GM19099 (cell line): Measurements from ENCODE around the gene IL13.

Experiments
- POLR2A ChIP-seq: IDR thresholded peaks from 3 replicates; pipeline ENCODE4 v1.6.1; 2011; ENCODE audit warnings: low read depth; ENCODE audit not compliant: insufficient read length; ENCODE audit errors: extremely low read depth

IL13 gene

DNA sequence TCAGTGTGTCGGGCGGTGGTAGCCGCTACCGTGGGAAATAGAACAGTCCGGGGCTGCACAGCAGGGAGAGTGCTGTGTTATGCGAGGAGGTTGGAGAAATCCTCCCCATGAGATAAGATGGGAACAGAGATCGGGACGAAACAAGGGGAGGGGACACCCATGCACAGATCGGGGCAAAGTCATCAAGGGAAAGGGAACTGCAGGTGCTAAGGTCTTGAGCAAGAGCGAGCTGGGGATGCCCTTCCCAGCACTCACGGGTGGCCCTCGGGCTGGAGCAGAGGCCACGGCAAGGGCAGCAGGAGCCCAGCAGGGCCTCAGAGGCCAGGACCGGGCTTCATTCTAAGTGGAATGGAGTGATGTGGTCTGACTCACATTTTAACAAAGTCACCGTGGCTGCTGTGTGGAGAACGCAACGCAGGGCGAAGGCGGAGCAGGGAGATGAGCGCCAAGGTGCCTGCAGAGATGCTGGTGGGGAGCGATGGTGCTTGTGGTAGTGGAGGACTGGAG lies 7.7 kb downstream of the IL13 start:
- no peak for TF ChIP-seq POLR2A

DNA sequence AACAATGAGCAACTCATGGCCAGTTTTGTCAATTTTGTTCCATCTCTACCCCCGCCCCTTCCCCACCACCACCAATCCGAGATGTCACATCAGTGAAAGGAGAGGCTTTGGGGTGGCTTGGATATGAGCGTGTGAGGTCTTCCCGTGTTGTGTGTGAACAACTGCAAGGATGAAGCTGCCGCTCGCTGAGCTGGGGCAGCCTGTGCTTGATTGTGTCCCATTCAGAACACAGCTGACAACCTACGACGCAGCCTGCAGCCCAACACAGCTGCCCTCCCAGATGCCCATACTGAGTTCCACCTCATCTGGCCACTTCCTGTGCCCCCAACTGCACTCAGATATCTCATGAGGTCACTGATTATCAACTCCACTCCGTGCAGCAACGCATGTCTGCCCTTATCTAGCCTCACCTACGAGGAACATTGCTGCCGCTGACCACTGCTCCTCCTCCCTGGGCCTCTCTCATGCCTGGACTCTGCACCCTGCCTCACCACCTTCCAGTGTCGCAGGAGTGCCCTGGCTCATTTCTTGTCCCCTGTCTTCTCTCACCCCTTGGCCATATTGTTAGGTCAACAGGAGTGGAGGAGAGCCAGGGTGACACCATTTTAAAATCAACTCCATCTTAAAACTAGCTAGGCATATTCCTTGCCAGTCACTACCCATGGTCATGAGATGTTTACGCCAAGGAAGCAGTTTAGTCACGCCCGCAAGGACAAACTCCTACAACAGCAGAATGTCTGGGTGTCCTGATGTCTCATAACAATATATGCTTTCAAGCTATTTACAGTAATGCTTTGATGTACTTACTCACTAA lies 8.5 kb downstream of the IL13 start:
- TF ChIP-seq POLR2A = no peak

DNA sequence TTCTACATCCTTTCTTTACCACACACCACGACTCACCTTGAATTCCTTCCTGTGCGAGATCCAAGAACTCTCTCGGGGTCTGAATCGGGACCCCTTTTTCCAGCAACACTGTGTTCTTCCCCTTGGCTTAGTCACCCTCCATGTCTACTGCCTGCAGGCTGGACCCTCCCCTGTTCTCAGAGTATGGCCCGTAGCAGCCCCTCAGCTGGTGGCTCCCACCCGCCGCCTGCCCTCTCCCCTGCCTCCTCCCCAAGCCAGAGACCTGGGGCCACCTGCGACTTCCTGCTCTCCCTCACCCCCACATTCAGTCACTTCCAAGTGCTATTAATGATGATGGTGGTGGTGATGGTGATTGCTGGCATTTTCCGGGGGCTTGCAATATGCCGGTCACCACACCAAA lies 9.3 kb downstream of the IL13 start:
- no peak for TF ChIP-seq POLR2A

DNA sequence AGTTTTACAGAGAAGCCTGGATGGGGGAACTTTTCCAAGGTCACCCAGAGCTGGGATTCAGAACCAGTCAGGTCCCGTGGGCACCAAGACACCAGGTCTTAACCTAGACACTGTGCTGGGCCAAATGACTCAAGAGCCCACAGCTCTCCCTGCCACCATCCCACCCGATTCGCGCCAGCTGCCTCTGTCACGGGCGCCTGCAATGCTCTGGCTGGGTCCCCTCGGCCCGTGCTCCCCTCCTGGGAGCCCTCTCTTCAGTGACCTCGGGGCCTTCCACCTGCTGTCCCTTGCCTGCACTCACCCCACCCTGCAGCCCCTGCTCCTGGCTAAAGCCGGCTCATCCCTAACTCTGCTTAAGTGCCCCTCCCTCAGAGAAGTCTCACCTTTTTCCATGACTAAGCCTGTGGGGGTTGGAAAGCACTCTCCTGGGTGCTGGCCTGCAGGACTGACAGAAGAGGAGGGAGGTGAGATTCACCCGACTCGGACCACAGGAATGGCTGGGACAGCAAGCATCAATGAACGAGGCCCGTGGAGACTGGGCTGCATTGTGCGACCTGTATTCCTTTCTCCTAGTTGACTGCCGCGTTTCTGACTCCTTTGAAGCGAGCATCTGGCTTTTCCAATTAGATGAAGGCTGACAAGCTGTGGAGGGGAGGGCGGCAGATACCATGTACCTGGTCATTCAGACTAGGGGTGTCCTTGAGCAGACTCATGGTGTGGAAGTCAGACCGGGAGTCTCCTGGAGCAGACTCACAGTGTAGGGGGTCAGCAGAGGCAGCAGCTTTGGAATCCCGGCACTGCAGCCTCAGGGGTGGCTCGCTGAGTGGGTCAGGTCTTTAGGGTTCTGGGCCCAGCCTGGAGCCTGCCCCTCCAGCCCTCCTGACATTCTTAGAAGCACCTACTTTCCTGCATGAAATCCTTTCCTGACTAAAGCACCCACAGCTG lies 10.1 kb downstream of the IL13 start:
- no peak for TF ChIP-seq POLR2A

DNA sequence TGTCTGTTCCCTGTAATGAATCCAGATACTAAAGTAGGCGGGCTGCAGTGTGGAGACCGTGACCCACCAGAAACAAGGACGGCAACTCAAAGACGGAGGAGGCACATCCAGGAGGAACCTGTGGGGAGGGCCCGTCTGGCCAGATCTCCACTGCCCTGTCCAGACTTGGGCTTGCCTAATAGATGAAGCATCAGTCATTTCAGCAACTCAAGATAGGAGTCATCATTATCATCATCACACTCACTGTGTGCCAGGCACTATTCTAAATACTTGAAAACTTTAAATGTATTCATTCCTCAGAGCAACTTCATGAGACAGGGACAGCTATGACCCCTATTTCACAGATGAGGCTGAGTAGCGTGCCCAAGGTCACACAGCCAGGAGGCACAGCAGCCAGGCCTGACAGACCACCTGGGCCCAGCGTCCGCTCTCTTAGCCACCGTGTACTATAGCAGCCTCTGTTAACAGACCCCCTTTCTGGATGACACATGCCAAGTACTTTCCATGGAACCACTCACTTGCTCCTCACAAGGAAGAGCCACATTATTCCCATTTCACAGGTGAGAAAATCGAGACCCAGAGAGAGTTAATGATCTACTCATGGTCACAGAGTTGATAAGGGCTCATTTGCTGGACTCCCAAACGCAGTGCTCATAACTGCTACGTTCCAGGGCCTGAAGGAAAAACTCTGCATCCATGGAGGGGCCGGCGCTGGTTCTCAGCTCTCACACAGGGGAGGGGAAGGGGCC lies 10.9 kb downstream of the IL13 start:
- no peak for TF ChIP-seq POLR2A

DNA sequence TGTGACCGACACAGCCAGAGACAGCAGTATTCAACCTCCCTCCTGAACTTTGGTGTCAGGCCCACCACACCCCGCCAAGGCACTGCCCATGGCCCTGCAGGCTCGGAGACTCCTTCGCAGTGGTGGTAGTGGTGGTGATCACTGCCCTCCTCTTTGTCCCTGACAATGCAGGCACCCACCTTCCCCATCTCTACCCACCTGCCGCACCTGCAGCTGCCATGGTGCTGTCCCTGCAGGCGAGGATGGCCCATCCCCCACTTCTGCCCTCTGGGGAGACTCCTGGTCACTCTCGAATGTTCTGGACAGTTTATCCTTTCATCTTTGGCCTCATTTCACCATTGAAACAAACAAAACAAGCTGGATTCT lies 11.5 kb downstream of the IL13 start:
- no peak for TF ChIP-seq POLR2A

DNA sequence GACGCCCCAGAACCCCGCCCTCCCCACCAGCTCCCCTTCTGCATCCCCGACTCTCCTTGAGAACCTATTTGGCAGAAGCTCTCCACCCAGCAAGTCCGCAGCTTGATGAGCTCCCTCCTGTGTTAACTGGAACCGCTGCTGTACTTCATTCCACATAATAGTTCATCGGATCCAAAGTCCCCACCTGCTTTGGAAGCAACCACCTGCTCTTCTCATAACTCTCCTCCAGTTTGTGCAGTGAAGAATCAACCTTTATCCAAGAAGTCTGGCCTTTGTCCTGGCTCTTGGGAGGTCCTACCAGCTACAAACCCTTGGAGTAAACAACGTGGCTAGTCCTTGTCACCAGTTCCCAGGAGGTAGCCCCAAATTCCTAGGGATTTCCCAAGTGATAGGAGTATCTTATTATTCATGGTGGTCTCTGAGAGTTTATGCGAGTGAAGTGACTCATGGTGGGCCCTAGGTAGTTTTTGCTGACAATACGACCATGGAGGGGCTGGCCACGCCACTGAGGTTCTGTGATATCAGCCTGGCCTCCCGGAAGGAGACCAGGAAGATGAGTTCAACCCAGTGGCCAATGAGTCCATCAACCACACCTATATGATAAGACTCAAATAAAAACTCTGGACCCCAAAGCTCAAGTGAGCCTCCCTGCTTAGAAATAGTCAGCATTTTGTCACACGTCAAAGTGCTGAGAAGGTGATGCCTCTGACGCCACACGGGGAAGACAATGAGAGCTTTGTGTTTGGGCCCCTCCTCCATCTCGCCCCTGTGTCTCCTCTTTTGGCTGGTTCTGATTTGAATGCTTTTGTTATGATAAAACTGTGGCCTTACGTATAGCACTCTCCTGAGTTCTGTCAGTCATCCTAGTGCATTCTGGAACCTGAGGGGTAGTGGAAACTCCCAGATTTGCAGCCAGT lies 12.3 kb downstream of the IL13 start:
- TF ChIP-seq POLR2A = no peak

DNA sequence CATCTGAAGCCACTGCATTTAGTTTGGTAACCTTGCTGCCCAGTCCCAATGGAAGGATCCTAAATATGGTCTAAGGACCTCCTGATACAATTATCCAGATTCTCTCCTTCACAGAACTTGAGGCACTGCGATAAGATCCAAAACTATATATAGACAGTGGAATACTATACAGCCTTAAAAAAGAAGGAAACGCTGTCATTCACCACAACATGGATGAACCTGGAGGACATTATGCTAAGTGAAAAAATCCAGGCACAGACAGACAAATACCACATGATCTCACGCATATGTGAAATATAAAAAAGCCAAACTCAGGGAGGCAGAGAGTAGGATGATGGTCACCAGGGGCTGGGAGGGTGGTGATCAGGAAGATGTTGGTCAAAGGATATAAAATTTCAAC lies 13.0 kb downstream of the IL13 start:
- TF ChIP-seq POLR2A = no peak

DNA sequence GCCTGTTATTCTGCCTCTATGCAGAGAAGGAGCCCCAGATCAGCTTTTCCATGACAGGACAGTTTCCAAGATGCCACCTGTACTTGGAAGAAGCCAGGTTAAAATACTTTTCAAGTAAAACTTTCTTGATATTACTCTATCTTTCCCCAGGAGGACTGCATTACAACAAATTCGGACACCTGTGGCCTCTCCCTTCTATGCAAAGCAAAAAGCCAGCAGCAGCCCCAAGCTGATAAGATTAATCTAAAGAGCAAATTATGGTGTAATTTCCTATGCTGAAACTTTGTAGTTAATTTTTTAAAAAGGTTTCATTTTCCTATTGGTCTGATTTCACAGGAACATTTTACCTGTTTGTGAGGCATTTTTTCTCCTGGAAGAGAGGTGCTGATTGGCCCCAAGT lies 15.5 kb downstream of the IL13 start:
- TF ChIP-seq POLR2A = no peak

DNA sequence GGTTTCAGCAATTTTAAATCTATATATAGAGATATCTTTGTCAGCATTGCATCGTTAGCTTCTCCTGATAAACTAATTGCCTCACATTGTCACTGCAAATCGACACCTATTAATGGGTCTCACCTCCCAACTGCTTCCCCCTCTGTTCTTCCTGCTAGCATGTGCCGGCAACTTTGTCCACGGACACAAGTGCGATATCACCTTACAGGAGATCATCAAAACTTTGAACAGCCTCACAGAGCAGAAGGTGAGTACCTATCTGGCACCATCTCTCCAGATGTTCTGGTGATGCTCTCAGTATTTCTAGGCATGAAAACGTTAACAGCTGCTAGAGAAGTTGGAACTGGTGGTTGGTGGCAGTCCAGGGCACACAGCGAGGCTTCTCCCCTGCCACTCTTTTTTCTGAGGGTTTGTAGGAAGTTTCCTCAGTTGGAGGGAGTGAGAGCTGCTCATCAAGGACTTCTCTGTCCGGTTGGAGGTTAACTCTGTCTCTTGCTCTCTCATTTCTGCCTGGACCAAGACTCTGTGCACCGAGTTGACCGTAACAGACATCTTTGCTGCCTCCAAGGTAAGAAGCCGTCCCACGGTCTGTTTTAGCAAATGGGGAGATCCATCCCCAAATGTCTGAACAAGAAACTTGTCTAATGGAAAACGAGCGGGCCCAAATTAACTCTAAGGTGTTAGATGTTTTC lies 16.1 kb downstream of the IL13 start, which contains the start of gene IL4:
IL4 (plus strand) TSS at position 51 of the 692 bp plus-strand sequence; CDS start at position 113, 62 bp downstream.
- no peak for TF ChIP-seq POLR2A

DNA sequence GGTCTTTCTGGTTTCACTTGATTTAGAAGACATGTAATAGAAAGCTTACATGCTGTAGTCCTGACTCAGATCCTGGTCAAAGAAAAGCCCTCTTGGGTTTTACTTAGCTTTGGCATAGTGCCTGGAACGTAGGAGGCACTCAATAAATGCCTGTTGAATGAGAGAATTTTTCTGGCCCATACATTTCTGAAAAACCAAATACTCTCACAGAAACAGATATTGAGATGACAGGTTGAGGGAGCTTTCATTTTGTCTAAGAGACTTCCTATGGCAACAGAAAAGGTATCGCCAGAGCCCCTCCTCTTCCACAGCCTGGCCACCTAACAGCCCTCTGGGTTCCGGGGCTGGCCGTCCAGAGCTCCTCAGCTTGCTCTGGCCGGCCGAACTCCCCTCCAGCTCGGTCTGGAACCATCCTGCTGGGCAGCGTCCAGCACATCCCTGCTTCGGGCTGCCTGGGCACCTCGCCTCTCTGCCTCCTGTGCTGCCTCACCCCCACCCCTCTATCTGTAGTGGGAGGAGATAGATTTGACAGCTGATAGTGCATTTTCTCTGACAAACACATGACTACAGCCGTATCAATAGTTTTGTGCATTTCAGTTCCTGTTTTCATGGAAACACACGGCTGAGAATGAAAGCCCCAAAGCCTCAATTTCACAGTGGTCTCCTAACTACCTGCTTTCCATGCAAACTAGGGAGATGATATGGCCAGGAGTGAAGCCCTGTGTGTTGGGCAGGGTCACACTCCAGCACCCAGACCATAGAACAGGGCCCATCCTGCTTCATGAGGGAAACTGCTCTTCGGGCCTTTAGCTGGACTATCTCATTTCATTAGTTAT lies 16.9 kb downstream of the IL13 start:
- peak; percentile 55 for TF ChIP-seq POLR2A

DNA sequence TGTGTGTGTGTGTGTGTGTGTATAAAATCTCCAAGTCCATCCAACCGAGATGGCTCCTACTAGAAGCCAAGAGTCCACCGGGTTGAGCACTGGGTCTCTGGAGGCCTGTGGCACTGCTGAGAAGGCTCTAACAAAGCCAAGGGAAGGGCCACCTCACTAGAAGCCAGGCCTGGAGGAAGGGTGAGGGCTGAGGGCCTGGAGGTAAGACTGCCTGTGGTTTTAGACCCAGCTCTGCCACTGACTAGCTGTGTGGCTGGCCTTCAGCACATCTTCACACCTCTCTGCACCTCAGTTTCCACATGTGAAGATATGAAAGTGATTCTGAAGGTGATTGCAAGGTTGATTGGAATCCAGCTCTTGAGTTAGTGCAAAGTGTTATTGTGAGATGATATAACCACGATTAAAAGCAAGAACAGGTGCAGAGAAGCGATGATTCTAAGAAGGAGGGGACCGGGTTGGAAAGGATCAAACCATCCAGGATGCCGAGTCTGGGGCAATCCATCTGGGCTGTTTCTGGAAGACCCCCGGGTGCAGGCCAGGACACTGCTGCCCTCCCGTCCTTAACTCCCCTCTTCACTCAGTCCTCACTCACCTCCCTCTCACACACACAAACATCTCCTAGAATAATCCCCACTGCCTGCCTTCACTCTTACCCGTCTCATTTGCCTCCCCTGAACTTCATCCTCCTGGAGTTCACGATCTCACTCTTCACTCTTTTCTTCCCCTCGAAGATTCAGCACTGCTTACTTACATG lies 18.1 kb downstream of the IL13 start:
- TF ChIP-seq POLR2A = no peak
